K562 (cell line): ENCODE results near the gene DDX20.
A peak's percentile ranks its signal among the peaks of the same experiment; 100 is the strongest.

Experiments used
- BCOR ChIP-seq: fragments of 450-650 bp; IDR thresholded peaks from 2 replicates; pipeline ENCODE4 v1.6.1; 2016
- BRCA1 ChIP-seq, 2 experiments: fragments of 450-650 bp in 1 of 2; sonication (generic) in 1 of 2; formaldehyde crosslinking in 1 of 2; IDR thresholded peaks; 2 replicates each; pipeline versions ENCODE4 v1.5.0 to v1.6.1; 2017 to 2020; ENCODE audit warnings: mild to moderate bottlenecking in 1 of 2, missing genetic modification reagents in 1 of 2
- CBFB ChIP-seq: sonication (generic); formaldehyde crosslinking; IDR thresholded peaks from 2 replicates; pipeline ENCODE4 v1.4.0; 2020; ENCODE audit warnings: mild to moderate bottlenecking, missing genetic modification reagents
- CREB1 ChIP-seq, 2 experiments: sonication (generic) in 1 of 2; formaldehyde crosslinking in 1 of 2; IDR thresholded peaks; 2 replicates each; pipeline versions ENCODE4 v1.6.1 to v1.8.0; 2012 to 2022; ENCODE audit warnings: inconsistent platforms in 1 of 2, mild to moderate bottlenecking in 1 of 2, missing genetic modification reagents in 1 of 2, moderate library complexity in 1 of 2
- FIP1L1 ChIP-seq: fragments of 200-400 bp; formaldehyde crosslinking; IDR thresholded peaks from 2 replicates; pipeline ENCODE4 v1.6.1; 2018; ENCODE audit warnings: mild to moderate bottlenecking, low read depth, low read length; ENCODE audit not compliant: poor library complexity, severe bottlenecking
- HNRNPK ChIP-seq: fragments of 200-400 bp; formaldehyde crosslinking; IDR thresholded peaks from one replicate; pipeline ENCODE4 v1.6.1; 2018; ENCODE audit warnings: mild to moderate bottlenecking, low read depth, low read length; ENCODE audit not compliant: poor library complexity, severe bottlenecking
- MAZ ChIP-seq, 2 experiments: fragments of 450-650 bp in 1 of 2; sonication (generic) in 1 of 2; formaldehyde crosslinking; IDR thresholded peaks in 1 of 2; conservative IDR thresholded peaks in 1 of 2; 2 replicates each; pipeline versions ENCODE4 v1.4.0 to v1.5.0; 2020; ENCODE audit warnings: mild to moderate bottlenecking in 1 of 2, missing genetic modification reagents in 1 of 2
- ZNF133 ChIP-seq: fragments of 250-450 bp; sonication (Bioruptor Pico); IDR thresholded peaks from 2 replicates; pipeline ENCODE4 v1.4.0; 2020; ENCODE audit warnings: mild to moderate bottlenecking
- TF ChIP-seq, protein P1 (sequence below), 3 experiments: IDR thresholded peaks in 2 of 3; conservative IDR thresholded peaks in 1 of 3; 2 replicates each; pipeline ENCODE4 v1.5.1; 2011 to 2012; ENCODE audit warnings: low read length in 3 of 3, mild to moderate bottlenecking in 3 of 3, control low read depth in 2 of 3, improper control_type of control experiment in 1 of 3, inconsistent platforms in 1 of 3, low read depth in 1 of 3, mixed read lengths in 1 of 3, moderate library complexity in 1 of 3; ENCODE audit not compliant: insufficient read depth in 2 of 3

DNA sequence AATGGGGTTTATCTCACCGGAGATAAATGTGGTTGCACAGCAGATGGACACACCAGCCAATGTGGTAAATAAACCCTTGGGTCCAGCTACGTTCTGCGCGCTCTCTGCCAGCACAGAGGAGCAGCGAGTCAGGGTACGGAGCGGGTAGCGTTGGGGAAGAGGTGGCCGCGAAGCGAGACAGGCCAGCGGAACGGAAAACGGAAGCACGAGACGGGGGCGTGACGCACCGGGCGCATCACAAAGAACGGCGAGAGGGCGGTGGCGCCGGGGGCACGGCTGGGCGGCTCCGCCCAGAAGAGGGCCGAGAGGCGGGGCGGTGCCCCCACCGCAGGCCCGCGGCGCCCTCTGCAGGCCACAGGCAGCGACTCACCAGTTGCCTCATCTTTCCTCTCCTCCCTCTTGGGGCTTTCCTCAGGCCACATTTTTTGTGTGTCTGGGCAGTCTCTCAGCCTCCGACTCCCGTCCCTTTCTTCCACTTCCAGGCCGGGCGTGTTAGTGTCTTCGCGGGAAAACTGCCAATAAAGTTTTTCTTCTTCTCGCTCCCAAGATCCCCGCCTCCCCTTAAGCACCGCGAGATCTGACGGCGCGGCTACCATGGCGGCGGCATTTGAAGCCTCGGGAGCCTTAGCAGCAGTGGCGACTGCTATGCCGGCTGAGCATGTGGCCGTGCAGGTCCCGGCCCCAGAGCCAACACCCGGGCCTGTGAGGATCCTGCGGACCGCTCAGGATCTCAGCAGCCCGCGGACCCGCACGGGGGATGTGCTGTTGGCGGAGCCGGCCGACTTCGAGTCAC is at the start of gene DDX20:
- TF ChIP-seq MAZ (CRISPR knock-in tag; conservative IDR thresholded peaks at IDR 0.05 in 1 of 2, IDR thresholded peaks at IDR 0.05 in 1 of 2) (peak; percentile 99), CBFB (peak; percentile 88; the same call in 1 of the 2 replicates), BCOR (peak; percentile 80), HNRNPK (no peak), BRCA1 (IDR thresholded peaks at IDR 0.05) (no peak), BRCA1 (CRISPR knock-in tag; IDR thresholded peaks at IDR 0.05) (no peak), FIP1L1 (peak; percentile 50), CREB1 (IDR thresholded peaks at IDR 0.05) (peak; percentile 90), CREB1 (CRISPR knock-in tag; IDR thresholded peaks at IDR 0.05) (peak; percentile 83), ZNF133 (CRISPR knock-in tag) (no peak)
- TF ChIP-seq, protein P1, sequence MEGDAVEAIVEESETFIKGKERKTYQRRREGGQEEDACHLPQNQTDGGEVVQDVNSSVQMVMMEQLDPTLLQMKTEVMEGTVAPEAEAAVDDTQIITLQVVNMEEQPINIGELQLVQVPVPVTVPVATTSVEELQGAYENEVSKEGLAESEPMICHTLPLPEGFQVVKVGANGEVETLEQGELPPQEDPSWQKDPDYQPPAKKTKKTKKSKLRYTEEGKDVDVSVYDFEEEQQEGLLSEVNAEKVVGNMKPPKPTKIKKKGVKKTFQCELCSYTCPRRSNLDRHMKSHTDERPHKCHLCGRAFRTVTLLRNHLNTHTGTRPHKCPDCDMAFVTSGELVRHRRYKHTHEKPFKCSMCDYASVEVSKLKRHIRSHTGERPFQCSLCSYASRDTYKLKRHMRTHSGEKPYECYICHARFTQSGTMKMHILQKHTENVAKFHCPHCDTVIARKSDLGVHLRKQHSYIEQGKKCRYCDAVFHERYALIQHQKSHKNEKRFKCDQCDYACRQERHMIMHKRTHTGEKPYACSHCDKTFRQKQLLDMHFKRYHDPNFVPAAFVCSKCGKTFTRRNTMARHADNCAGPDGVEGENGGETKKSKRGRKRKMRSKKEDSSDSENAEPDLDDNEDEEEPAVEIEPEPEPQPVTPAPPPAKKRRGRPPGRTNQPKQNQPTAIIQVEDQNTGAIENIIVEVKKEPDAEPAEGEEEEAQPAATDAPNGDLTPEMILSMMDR (IDR thresholded peaks at IDR 0.05 in 2 of 3, conservative IDR thresholded peaks at IDR 0.05 in 1 of 3; ENCODE audit: insufficient read depth in 2 of 3, low read depth in 1 of 3, low read length in 3 of 3): peak; percentile 92 to 98 (median 97)
